ENCODE results near the gene GTPBP2. TPM values are rescaled to one million over a fixed set of nuclear protein-coding genes. Genes with fewer than 3 reads are reported as not detected.
A peak's percentile ranks its signal among the peaks of the same experiment; 100 is the strongest.

GTPBP2 gene
- total and polyA plus RNA-seq, 10 of the 15 experiments (the other 5 are each of a cell fraction or from before 2014, with no cell fraction given), result 5.9 to 63.4 (median 39.8) TPM

DNA sequence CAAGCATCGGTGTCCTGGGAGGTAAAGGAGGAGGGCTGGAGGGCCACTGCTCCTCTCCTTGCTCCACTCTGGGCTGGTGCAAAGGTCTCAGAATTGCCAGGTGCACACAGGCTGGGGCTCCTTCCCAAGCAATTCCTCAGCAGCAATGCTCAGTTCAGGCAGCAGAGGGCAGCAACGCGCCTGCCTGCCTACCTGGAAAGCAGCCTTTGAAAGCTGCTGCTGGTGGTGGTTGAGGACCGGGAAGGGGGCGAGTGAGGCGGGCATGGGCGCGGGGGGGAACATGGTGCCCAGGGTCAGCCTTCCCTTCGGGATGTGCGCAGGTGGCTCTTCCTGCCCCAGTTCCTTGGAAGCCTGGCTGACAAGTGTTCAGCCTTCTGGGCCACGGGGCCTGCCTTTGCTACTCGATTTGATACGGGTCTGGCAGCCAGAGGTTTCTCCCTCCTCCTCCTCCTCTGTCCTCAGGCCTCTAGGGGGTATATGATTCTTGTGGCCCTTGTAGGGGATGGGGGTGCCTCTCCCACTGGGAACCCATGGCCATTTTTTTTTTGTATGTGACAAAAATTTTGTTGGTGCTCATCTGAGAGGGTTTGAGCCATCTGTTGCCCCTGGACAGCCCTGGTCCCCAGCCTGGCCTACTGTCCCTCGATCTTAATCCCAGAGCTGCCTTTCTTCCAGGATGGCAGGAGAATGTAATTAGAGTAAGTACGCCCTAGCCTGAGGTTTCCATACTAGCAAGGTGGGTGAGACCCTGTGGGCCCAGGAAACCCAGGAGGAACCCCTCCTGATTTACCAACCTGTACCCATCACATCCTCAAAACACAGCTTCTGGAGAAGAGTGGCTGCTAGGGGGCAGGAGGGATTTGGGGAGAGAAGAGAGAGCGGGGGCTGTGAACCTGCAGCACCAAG lies 38.4 kb upstream of the GTPBP2 start:
- SMC1A ChIA-PET (ENCODE audit: uncharacterized antibody, unreplicated experiment), result interaction anchor here (0.6 to 4.1 kb wide), 19 partner anchors 11 to 420 kb away, joined by 3 to 37 read pairs (median 4); partner anchors contain the start of gene MRPS18A
- POLR2A ChIA-PET, result interaction anchor here (0.7 to 2.8 kb wide), 4 partner anchors 37 to 413 kb away, joined by 3 to 10 read pairs (median 4); partner anchors contain the start of gene GTPBP2
- TSS peak; percentile 39 for BruUV-seq (replicated peaks)
- 13% methylated on average over 16 of the region's 16 CpGs for WGBS (ENCODE audit: insufficient coverage, insufficient replicate concordance, low lambda C conversion rate, missing lambda C conversion rate)
- in situ Hi-C loops (cut with MboI), result loop anchor here (5.0 kb wide), 1 partner anchor 410 kb away; no protein-coding TSS in a partner anchor
- Histone ChIP-seq H3K79me2 (ENCODE audit: control insufficient read depth, insufficient read depth, low read length) (no peaks in the 10 kb centered on the region), H2AFZ (ENCODE audit: control insufficient read depth, low read depth, low read length) (no peak overlapping the region), H3K4me3 (no peak overlapping the region), H3K4me2 (ENCODE audit: control insufficient read depth, insufficient read depth) (peak overlapping the region; percentile 46), H4K20me1 (ENCODE audit: control insufficient read depth, insufficient read depth) (no peaks in the 10 kb centered on the region), H3K4me1 (ENCODE audit: control insufficient read depth, insufficient read depth, low read length) (peaks cover 38% of the 10 kb centered on the region), H3K27ac (ENCODE audit: control insufficient read depth, insufficient read depth) (peak overlapping the region; percentile 69), H3K9me3 (replicated peaks; ENCODE audit: control insufficient read depth, insufficient read depth, low read length) (no peaks in the 10 kb centered on the region), H3K36me3 (ENCODE audit: control insufficient read depth in 2 of 2, insufficient read depth in 2 of 2, low read length in 1 of 2) (peaks cover 8 to 16% of the 10 kb centered on the region in 2 experiments), H3K9ac (ENCODE audit: control insufficient read depth, insufficient read depth, low read length) (peak overlapping the region; percentile 37; the same call in 1 of the 2 replicates), H3K27me3 (replicated peaks in 1 of 2; ENCODE audit: control insufficient read depth in 2 of 2, insufficient read depth in 2 of 2, low read length in 1 of 2) (no peaks in the 10 kb centered on the region)
- DNase-seq (ENCODE audit: low read depth, low spot score) (no peak), FAIRE-seq (peak; percentile 57), ATAC-seq (peak; percentile 84)
- intact Hi-C loops (cut with micrococcal nuclease; ENCODE audit: unreplicated experiment), result loop anchor here (1.0 to 5.0 kb wide), 6 partner anchors 56 to 412 kb away; no protein-coding TSS in a partner anchor
- RAD21 ChIA-PET (ENCODE audit: unreplicated experiment), result interaction anchor here (0.7 to 7.8 kb wide), 17 partner anchors 17 to 413 kb away, joined by 3 to 79 read pairs (median 4); partner anchors contain the start of genes GTPBP2, MAD2L1BP, RSPH9 and VEGFA
- CTCF ChIA-PET, result interaction anchor here (0.6 to 7.6 kb wide), 50 partner anchors 8 to 412 kb away, joined by 3 to 85 read pairs (median 6); partner anchors contain the start of genes GTPBP2, MRPS18A and VEGFA
- TF ChIP-seq HDAC2 (IDR thresholded peaks at IDR 0.05) (no peak), TCF12 (IDR thresholded peaks at IDR 0.05; ENCODE audit: low read depth, low read length) (peak; percentile 34; the same call in 1 of the 2 replicates), ZZZ3 (IDR thresholded peaks at IDR 0.05; ENCODE audit: control insufficient read depth, insufficient read length, low read depth) (no peak), NRF1 (conservative IDR thresholded peaks at IDR 0.05; ENCODE audit: low read depth, low read length) (no peak), IKZF2 (IDR thresholded peaks at IDR 0.05) (peak in 1 of 2 experiments; percentile 26; a peak in 2 of 4 replicates), ZBED1 (IDR thresholded peaks at IDR 0.05; ENCODE audit: borderline replicate concordance) (no peak), MYC (IDR thresholded peaks at IDR 0.05; ENCODE audit: insufficient read depth, insufficient read length, insufficient replicate concordance, low read length, severe bottlenecking) (no peak), SUPT20H (IDR thresholded peaks at IDR 0.05; ENCODE audit: borderline replicate concordance, control insufficient read depth, low read depth, low read length) (no peak), SMC3 (IDR thresholded peaks at IDR 0.05; ENCODE audit: borderline replicate concordance, low read length) (peak; percentile 92), POLR2A (IDR thresholded peaks at IDR 0.05; ENCODE audit: low read depth, low read length) (peak; percentile 70), JUND (IDR thresholded peaks at IDR 0.05; ENCODE audit: low read depth, low read length) (no peak), STAT3 (IDR thresholded peaks at IDR 0.05; ENCODE audit: low read depth, low read length) (no peak), SMAD5 (IDR thresholded peaks at IDR 0.05; ENCODE audit: low read depth) (no peak), TAF1 (IDR thresholded peaks at IDR 0.05; ENCODE audit: borderline replicate concordance, low read depth, low read length) (no peak)
- TF ChIP-seq, protein P1, sequence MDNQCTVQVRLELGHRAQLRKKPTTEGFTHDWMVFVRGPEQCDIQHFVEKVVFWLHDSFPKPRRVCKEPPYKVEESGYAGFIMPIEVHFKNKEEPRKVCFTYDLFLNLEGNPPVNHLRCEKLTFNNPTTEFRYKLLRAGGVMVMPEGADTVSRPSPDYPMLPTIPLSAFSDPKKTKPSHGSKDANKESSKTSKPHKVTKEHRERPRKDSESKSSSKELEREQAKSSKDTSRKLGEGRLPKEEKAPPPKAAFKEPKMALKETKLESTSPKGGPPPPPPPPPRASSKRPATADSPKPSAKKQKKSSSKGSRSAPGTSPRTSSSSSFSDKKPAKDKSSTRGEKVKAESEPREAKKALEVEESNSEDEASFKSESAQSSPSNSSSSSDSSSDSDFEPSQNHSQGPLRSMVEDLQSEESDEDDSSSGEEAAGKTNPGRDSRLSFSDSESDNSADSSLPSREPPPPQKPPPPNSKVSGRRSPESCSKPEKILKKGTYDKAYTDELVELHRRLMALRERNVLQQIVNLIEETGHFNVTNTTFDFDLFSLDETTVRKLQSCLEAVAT (IDR thresholded peaks at IDR 0.05), result peak; percentile 84
- TF ChIP-seq, protein P2, sequence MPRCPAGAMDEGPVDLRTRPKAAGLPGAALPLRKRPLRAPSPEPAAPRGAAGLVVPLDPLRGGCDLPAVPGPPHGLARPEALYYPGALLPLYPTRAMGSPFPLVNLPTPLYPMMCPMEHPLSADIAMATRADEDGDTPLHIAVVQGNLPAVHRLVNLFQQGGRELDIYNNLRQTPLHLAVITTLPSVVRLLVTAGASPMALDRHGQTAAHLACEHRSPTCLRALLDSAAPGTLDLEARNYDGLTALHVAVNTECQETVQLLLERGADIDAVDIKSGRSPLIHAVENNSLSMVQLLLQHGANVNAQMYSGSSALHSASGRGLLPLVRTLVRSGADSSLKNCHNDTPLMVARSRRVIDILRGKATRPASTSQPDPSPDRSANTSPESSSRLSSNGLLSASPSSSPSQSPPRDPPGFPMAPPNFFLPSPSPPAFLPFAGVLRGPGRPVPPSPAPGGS (IDR thresholded peaks at IDR 0.05; ENCODE audit: borderline replicate concordance, insufficient read depth, low read depth, low read length, poor library complexity, severe bottlenecking), result peak; percentile 3

Measured in GM12878 (cell line).